LNCaP clone FGC (cell line): Measurements from ENCODE around the gene LIMS2.

Experiments
- DNase-seq: peaks from one replicate; pipeline ENCODE4 v3.0.0-alpha.2; 2011; ENCODE audit warnings: low read depth
- H3K4me3 ChIP-seq: 2 replicates; pipeline ENCODE4 v1.5.1; 2011; ENCODE audit warnings: mild to moderate bottlenecking, low read depth, low read length, control low read depth
- TF ChIP-seq, protein P1 (sequence below): IDR thresholded peaks from 2 replicates; pipeline ENCODE4 v1.5.1; 2012; ENCODE audit warnings: mild to moderate bottlenecking; ENCODE audit not compliant: control insufficient read depth, insufficient read depth; ENCODE audit errors: extremely low read depth

Gene LIMS2, protein sequence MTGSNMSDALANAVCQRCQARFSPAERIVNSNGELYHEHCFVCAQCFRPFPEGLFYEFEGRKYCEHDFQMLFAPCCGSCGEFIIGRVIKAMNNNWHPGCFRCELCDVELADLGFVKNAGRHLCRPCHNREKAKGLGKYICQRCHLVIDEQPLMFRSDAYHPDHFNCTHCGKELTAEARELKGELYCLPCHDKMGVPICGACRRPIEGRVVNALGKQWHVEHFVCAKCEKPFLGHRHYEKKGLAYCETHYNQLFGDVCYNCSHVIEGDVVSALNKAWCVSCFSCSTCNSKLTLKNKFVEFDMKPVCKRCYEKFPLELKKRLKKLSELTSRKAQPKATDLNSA

DNA sequence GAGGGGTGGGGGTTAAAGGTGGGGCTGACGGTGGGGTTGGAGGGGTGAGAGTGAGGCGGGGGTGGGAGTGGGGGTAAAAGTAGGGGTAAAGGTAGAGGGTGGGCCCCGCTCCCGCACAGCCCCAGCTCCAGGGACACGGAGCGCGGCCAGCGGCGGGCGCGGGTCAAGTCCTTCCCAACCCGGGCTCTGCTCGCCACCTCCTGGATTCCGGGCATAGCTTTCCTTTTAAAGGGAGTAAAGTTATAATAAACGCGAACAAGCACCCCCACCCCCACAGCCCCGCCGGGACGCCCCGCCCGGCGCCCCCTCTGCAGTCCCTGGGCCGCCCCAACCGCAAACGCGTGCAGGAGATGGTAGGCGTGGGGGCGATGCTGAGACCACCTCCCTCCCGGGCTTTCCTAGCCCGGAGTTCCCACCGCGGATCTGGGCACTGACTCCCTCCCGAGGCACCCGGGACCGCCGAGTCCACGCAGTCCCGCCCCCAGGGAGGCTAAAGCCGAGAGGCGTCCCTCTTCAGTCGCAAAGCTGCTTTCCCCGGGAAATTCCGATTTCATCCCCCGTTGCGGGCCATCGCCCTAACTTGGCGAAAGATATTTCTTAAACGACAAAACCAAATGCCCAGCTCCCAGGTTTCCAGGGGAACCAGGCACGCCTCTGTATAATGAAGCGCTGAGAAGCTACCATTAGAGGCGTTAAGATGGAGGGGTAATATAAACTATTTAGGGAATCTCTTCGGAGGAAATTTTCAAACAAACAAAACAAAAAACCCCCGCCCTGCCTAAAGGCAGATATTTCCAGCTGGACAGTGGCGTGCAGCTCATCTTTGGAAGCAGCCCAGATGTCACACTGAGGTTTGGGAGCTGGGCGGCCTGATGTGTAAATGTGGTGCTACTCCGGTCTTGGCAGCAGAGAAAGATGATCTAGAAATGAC lies at the start of gene LIMS2:
Gene LIMS2 (minus strand): TSS at position 200 of the 931 bp plus-strand sequence. CDS start 506 bp downstream, outside the sequence.
- H3K4me3 ChIP-seq = peak within 1 kb of the TSS; percentile 25
- DNase-seq = no peak
- TF ChIP-seq, protein P1, sequence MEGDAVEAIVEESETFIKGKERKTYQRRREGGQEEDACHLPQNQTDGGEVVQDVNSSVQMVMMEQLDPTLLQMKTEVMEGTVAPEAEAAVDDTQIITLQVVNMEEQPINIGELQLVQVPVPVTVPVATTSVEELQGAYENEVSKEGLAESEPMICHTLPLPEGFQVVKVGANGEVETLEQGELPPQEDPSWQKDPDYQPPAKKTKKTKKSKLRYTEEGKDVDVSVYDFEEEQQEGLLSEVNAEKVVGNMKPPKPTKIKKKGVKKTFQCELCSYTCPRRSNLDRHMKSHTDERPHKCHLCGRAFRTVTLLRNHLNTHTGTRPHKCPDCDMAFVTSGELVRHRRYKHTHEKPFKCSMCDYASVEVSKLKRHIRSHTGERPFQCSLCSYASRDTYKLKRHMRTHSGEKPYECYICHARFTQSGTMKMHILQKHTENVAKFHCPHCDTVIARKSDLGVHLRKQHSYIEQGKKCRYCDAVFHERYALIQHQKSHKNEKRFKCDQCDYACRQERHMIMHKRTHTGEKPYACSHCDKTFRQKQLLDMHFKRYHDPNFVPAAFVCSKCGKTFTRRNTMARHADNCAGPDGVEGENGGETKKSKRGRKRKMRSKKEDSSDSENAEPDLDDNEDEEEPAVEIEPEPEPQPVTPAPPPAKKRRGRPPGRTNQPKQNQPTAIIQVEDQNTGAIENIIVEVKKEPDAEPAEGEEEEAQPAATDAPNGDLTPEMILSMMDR = peak; percentile 19; the same call in 1 of the 2 replicates

DNA sequence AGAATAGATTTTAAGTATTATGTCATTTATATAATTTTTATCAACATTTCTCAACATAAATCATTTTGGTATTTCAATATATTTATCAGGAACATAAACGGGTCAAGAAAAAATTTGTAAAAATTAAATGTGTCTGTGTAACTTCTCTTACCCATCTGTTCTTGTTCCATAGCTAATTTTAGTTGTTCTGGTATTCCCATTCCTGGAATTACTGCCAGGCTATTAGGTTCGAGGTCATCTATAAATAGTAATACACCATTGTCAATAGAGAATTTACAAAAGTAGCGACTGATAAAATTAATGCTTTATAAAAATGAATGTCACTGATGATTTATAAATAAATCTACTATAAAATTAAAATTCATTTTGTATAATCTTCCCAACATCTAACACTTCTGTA lies 47.5 kb upstream of the LIMS2 start:
- DNase-seq = no peak
- no peak overlapping the region for H3K4me3 ChIP-seq
- TF ChIP-seq, protein P1 = no peak

DNA sequence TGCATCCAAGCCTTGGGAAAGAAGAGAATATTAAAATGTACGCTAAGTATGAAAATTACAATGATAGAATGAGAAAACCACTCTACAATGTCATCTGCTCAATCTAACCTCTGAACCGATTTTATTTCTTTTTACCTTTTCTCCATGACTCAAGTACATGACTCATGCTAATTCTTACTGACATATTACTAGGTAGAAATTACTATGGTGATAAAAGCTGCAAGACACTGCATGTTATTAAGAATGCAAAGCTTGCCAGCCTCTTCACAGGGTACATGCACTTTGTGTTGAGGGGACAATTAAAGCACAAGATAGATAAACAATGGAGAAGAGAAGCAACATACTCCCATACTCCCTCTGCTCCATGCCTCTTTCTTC lies 46.6 kb upstream of the LIMS2 start:
- no peak for DNase-seq
- TF ChIP-seq, protein P1 = no peak
- no peak overlapping the region for H3K4me3 ChIP-seq

DNA sequence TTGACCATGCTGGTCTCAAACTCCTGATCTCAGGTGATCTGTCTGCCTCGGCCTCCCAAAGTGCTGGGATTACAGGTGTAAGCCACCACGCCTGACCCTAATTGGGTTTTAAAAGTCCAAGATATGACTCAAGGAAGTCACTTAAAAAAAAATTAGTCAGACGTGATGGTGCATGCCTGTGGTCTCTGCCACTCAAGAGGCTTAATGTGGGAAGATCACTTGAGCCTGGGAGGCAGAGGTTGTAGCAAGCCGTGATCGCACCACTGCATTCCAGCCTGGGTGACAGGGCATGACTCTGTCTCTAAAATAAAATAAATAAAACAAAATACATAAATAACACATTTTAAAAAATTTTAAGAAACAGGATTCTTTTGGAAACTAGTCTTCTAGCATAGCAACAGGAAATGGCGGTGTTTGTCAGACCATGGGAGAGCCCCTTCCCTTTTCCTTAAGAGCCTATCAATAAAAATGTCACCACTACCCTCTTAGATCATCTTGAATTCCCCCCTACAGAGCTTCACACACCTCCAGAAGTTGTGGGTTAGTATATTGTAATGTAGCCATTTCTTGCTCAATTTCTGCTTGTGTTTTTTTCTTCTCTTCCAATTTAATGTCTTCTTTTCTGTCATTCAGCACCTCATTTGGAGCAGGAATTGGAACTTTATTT lies 46.1 kb upstream of the LIMS2 start:
- TF ChIP-seq, protein P1 = no peak
- DNase-seq = no peak
- no peak overlapping the region for H3K4me3 ChIP-seq

DNA sequence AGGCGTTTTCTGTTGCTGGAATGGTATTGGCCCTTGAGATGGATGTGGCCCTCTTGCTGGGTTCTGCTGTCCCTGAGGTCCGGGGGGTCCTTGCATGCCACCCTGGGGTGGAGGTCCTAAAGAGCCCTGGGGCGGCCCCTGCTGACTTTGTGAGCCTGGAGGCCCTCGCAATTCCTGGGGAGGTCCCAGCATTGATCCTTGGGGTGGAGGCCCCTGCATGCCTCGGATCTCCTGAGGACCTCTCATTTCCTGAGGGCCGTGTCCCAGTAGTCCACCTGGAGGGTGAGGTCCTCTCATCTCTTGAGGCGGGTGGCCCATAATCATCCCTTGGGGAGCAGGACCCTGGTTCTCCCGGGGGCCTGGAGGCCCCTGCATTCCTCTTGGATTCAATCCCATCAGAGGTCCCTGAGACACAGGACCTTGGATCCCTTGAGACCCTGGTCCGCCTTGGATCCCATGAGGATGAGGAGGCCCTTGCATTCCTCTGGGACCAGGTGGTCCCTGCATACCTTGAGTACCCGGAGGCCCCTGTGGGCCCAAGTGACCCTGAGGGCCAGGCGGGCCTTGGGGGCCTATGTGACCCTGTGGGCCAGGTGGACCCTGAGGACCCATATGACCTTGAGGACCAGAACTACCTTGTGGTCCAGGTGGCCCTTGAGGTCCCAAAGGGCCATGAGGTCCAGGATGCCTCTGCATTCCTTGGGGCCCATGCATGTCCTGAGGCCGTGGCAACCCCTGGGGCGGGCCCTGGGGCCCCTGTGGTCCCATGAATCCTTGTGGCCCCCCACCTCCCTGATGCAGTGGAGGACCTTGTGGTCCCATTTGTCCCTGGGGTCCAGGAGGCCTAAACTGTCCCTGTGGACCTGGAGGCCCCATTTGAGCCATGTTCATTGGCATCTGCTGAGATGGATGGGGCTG lies 44.2 kb upstream of the LIMS2 start:
- TF ChIP-seq, protein P1 = no peak
- DNase-seq = no peak
- no peak overlapping the region for H3K4me3 ChIP-seq

DNA sequence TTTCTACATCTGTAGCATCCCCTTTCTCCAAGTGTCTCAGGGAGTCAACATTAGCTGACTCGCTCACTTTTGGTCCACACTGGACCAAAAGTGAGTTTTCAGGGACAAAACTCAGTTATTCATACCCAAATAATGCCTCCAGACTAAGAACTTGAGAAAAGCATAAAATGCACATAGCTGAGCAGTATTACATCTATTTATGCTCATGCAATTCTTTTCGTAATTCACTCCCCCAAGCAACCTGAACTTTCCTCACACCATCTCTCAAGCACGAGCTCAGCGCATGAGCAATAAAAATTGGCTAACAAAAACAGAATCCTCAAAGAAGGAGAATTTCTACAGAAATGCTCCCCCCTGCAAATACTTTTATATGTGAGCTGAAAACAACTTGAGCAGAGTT lies 42.9 kb upstream of the LIMS2 start:
- TF ChIP-seq, protein P1 = no peak
- DNase-seq = no peak

More for the DNA sequence above, 42.9 kb upstream of the LIMS2 start:
- no peak overlapping the region for H3K4me3 ChIP-seq
